Measurements from ENCODE around the gene DPYD. TPM values are rescaled to one million over a fixed set of nuclear protein-coding genes. Genes with fewer than 3 reads are reported as not detected.

The DPYD gene
- total and polyA plus RNA-seq, 10 of the 15 experiments (the other 5 are each of a cell fraction or from before 2014, with no cell fraction given): 5.7 to 23.8 (median 10.2) TPM

- no peaks in the 10 kb centered on the region for H3K4me1 ChIP-seq (ENCODE audit: control insufficient read depth, insufficient read depth, low read length)
- H3K9me3 ChIP-seq (replicated peaks; ENCODE audit: control insufficient read depth, insufficient read depth, low read length): no peaks in the 10 kb centered on the region; the same call in 2 of the 3 replicates
- CTCF ChIA-PET: interaction anchor here (1.0 kb wide), 1 partner anchor 11 kb away, joined by 3 read pairs; no protein-coding TSS in a partner anchor
- H3K27me3 ChIP-seq (replicated peaks in 1 of 2; ENCODE audit: control insufficient read depth in 2 of 2, insufficient read depth in 2 of 2, low read length in 1 of 2): no peaks in the 10 kb centered on the region
- TF ChIP-seq POLR2A (IDR thresholded peaks at IDR 0.05; ENCODE audit: low read depth, low read length) (no peak), PAX8 (IDR thresholded peaks at IDR 0.05) (no peak), SRF (IDR thresholded peaks at IDR 0.05; ENCODE audit: low read depth in 2 of 2, low read length in 2 of 2) (no peak)
- POLR2A ChIA-PET: no interaction called here
- no peak for FAIRE-seq
- no peak for ATAC-seq
- 44% methylated on average over 4 of the region's 4 CpGs for WGBS (ENCODE audit: insufficient coverage, insufficient replicate concordance, low lambda C conversion rate, missing lambda C conversion rate)
- H3K79me2 ChIP-seq (ENCODE audit: control insufficient read depth, insufficient read depth, low read length): no peaks in the 10 kb centered on the region
- H3K9ac ChIP-seq (ENCODE audit: control insufficient read depth, insufficient read depth, low read length): no peak overlapping the region
- no peak overlapping the region for H3K27ac ChIP-seq (ENCODE audit: control insufficient read depth, insufficient read depth)
- RAD21 ChIA-PET (ENCODE audit: unreplicated experiment): no interaction called here
- H4K20me1 ChIP-seq (ENCODE audit: control insufficient read depth, insufficient read depth): no peaks in the 10 kb centered on the region
- no peak overlapping the region for H3K4me2 ChIP-seq (ENCODE audit: control insufficient read depth, insufficient read depth)
- H3K4me3 ChIP-seq: no peak overlapping the region
- SMC1A ChIA-PET (ENCODE audit: uncharacterized antibody, unreplicated experiment): no interaction called here
- no TSS peak for BruUV-seq (replicated peaks)
- H3K36me3 ChIP-seq (ENCODE audit: control insufficient read depth in 2 of 2, insufficient read depth in 2 of 2, low read length in 1 of 2): no peaks in the 10 kb centered on the region
- intact Hi-C loops (cut with micrococcal nuclease; ENCODE audit: unreplicated experiment) (no loop called here), in situ Hi-C loops (cut with MboI) (no loop called here)
- H2AFZ ChIP-seq (ENCODE audit: control insufficient read depth, low read depth, low read length): no peak overlapping the region
- no peak for DNase-seq (ENCODE audit: low read depth, low spot score)
These were observed 271.2 kb downstream of the DPYD start for GRCh38 chr1:97649591-97649990.

GRCh38 chr1:97647776-97648175 is 273.1 kb downstream of the DPYD start:
- Histone ChIP-seq H3K27ac (ENCODE audit: control insufficient read depth, insufficient read depth) (no peak overlapping the region), H3K4me2 (ENCODE audit: control insufficient read depth, insufficient read depth) (no peak overlapping the region), H2AFZ (ENCODE audit: control insufficient read depth, low read depth, low read length) (no peak overlapping the region), H3K4me3 (no peak overlapping the region), H3K27me3 (replicated peaks in 1 of 2; ENCODE audit: control insufficient read depth in 2 of 2, insufficient read depth in 2 of 2, low read length in 1 of 2) (no peaks in the 10 kb centered on the region), H3K36me3 (ENCODE audit: control insufficient read depth in 2 of 2, insufficient read depth in 2 of 2, low read length in 1 of 2) (no peaks in the 10 kb centered on the region), H3K79me2 (ENCODE audit: control insufficient read depth, insufficient read depth, low read length) (no peaks in the 10 kb centered on the region), H3K9me3 (replicated peaks; ENCODE audit: control insufficient read depth, insufficient read depth, low read length) (no peaks in the 10 kb centered on the region; the same call in 2 of the 3 replicates), H3K9ac (ENCODE audit: control insufficient read depth, insufficient read depth, low read length) (no peak overlapping the region), H3K4me1 (ENCODE audit: control insufficient read depth, insufficient read depth, low read length) (no peaks in the 10 kb centered on the region), H4K20me1 (ENCODE audit: control insufficient read depth, insufficient read depth) (no peaks in the 10 kb centered on the region)
- CTCF ChIA-PET: interaction anchor here (0.9 kb wide), 1 partner anchor 51 kb away, joined by 3 read pairs; no protein-coding TSS in a partner anchor
- DNase-seq (ENCODE audit: low read depth, low spot score) (no peak), FAIRE-seq (no peak), ATAC-seq (no peak)
- SMC1A ChIA-PET (ENCODE audit: uncharacterized antibody, unreplicated experiment): no interaction called here
- RAD21 ChIA-PET (ENCODE audit: unreplicated experiment): no interaction called here
- in situ Hi-C loops (cut with MboI) (no loop called here), intact Hi-C loops (cut with micrococcal nuclease; ENCODE audit: unreplicated experiment) (no loop called here)
- POLR2A ChIA-PET: no interaction called here
- no TSS peak for BruUV-seq (replicated peaks)
- TF ChIP-seq BACH1 (IDR thresholded peaks at IDR 0.05; ENCODE audit: borderline replicate concordance) (no peak), CTCF (IDR thresholded peaks at IDR 0.05 in 2 of 3, conservative IDR thresholded peaks at IDR 0.05 in 1 of 3; ENCODE audit: control insufficient read depth in 2 of 3, extremely low read depth in 1 of 3, insufficient read depth in 1 of 3, low read depth in 3 of 3, low read length in 3 of 3) (no peak), ZBTB40 (IDR thresholded peaks at IDR 0.05; ENCODE audit: borderline replicate concordance) (no peak), IRF4 (IDR thresholded peaks at IDR 0.05; ENCODE audit: low read depth, low read length) (no peak), JUNB (IDR thresholded peaks at IDR 0.05) (no peak), CREM (IDR thresholded peaks at IDR 0.05; ENCODE audit: low read depth) (no peak), CREB1 (IDR thresholded peaks at IDR 0.05; ENCODE audit: low read depth) (no peak), ZSCAN29 (IDR thresholded peaks at IDR 0.05) (no peak)

Measured in GM12878 (cell line).